H9 (cell line): Measurements from ENCODE around the gene RPE65. TPM values are rescaled to one million over a fixed set of nuclear protein-coding genes. Genes with fewer than 3 reads are reported as not detected.
A peak's percentile ranks its signal among the peaks of the same experiment; 100 is the strongest.

Source experiments
- DNase-seq: peaks from one replicate; pipeline ENCODE4 v3.0.0-alpha.2; 2017
- H2AFZ ChIP-seq: one replicate; pipeline ENCODE4 v1.6.1; 2013; ENCODE audit warnings: mild to moderate bottlenecking, low read length, control low read depth, moderate library complexity
- H2AK5ac ChIP-seq: 2 replicates; pipeline ENCODE4 v1.6.1; 2013; ENCODE audit warnings: low read length, control low read depth, mixed read lengths; ENCODE audit not compliant: insufficient read length
- H2BK120ac ChIP-seq: one replicate; pipeline ENCODE4 v1.6.1; 2013; ENCODE audit warnings: low read depth, mild to moderate bottlenecking, low read length, control low read depth, inconsistent platforms; ENCODE audit not compliant: poor library complexity, severe bottlenecking
- H2BK12ac ChIP-seq: 2 replicates; pipeline ENCODE4 v1.6.1; 2013; ENCODE audit warnings: low read length, control low read depth, mixed read lengths, low read depth; ENCODE audit not compliant: insufficient read length
- H2BK15ac ChIP-seq: 2 replicates; pipeline ENCODE4 v1.6.1; 2013; ENCODE audit warnings: low read depth, low read length, control low read depth
- H2BK20ac ChIP-seq: one replicate; pipeline ENCODE4 v1.6.1; 2013; ENCODE audit warnings: low read depth, mild to moderate bottlenecking, low read length, control low read depth, inconsistent platforms; ENCODE audit not compliant: poor library complexity, severe bottlenecking
- H2BK5ac ChIP-seq: 2 replicates; pipeline ENCODE4 v1.6.1; 2013; ENCODE audit warnings: low read length, control low read depth, mixed read lengths; ENCODE audit not compliant: insufficient read length
- H3K14ac ChIP-seq: 2 replicates; pipeline ENCODE4 v1.6.1; 2013; ENCODE audit warnings: low read length, control low read depth; ENCODE audit not compliant: insufficient read depth
- H3K18ac ChIP-seq: 2 replicates; pipeline ENCODE4 v1.6.1; 2013; ENCODE audit warnings: low read depth, mild to moderate bottlenecking, mixed read lengths, low read length, control low read depth; ENCODE audit not compliant: insufficient read length
- H3K23ac ChIP-seq: 2 replicates; pipeline ENCODE4 v1.6.1; 2013; ENCODE audit warnings: low read length, control low read depth, mixed read lengths, low read depth; ENCODE audit not compliant: insufficient read length
- H3K23me2 ChIP-seq: 2 replicates; pipeline ENCODE4 v1.6.1; 2013; ENCODE audit warnings: low read depth, mild to moderate bottlenecking, mixed read lengths, low read length, control low read depth; ENCODE audit not compliant: insufficient read length, poor library complexity, severe bottlenecking
- H3K27ac ChIP-seq: 2 replicates; pipeline ENCODE4 v1.5.1; 2013; ENCODE audit warnings: low read length, control low read depth, mixed read lengths, low read depth; ENCODE audit not compliant: insufficient read length
- H3K27me3 ChIP-seq: 2 replicates; pipeline ENCODE4 v1.6.1; 2013; ENCODE audit warnings: low read length, control low read depth, inconsistent platforms; ENCODE audit not compliant: insufficient read depth
- H3K4ac ChIP-seq: 2 replicates; pipeline ENCODE4 v1.6.1; 2013; ENCODE audit warnings: low read depth, mild to moderate bottlenecking, control low read depth, inconsistent platforms, low read length, moderate library complexity
- H3K4me1 ChIP-seq: 2 replicates; pipeline ENCODE4 v1.6.1; 2013; ENCODE audit warnings: low read length, control low read depth, inconsistent platforms; ENCODE audit not compliant: insufficient read depth
- H3K4me2 ChIP-seq: 2 replicates; pipeline ENCODE4 v1.6.1; 2013; ENCODE audit warnings: low read length, control low read depth, mixed read lengths; ENCODE audit not compliant: insufficient read length, insufficient read depth
- H3K56ac ChIP-seq: 2 replicates; pipeline ENCODE4 v1.6.1; 2013; ENCODE audit warnings: low read depth, mild to moderate bottlenecking, mixed read lengths, low read length, control low read depth; ENCODE audit not compliant: insufficient read length
- H3K79me1 ChIP-seq: 2 replicates; pipeline ENCODE4 v1.6.1; 2013; ENCODE audit warnings: low read depth, mild to moderate bottlenecking, moderate library complexity, low read length, control low read depth, inconsistent platforms; ENCODE audit not compliant: insufficient read depth, poor library complexity, severe bottlenecking
- H3K79me2 ChIP-seq: 2 replicates; pipeline ENCODE4 v1.6.1; 2013; ENCODE audit warnings: low read length, control low read depth, inconsistent platforms; ENCODE audit not compliant: insufficient read depth
- H3K9ac ChIP-seq: 2 replicates; pipeline ENCODE4 v1.6.1; 2013; ENCODE audit warnings: low read length, control low read depth, mixed read lengths; ENCODE audit not compliant: insufficient read length; ENCODE audit errors: extremely low read depth
- H3K9me3 ChIP-seq: one replicate; pipeline ENCODE4 v1.6.1; 2013; ENCODE audit warnings: low read depth, low read length, inconsistent platforms; ENCODE audit not compliant: control insufficient read depth
- H3T11ph ChIP-seq: one replicate; pipeline ENCODE4 v1.6.1; 2013; ENCODE audit warnings: mild to moderate bottlenecking, low read length, control low read depth, inconsistent platforms
- H4K20me1 ChIP-seq: one replicate; pipeline ENCODE4 v1.6.1; 2013; ENCODE audit not compliant: control insufficient read depth, insufficient read length, insufficient read depth
- H4K5ac ChIP-seq: 2 replicates; pipeline ENCODE4 v1.6.1; 2013; ENCODE audit warnings: low read depth, mild to moderate bottlenecking, mixed read lengths, low read length, control low read depth; ENCODE audit not compliant: insufficient read length
- H4K8ac ChIP-seq: replicated peaks from 2 replicates; pipeline ENCODE4 v1.6.1; 2013; ENCODE audit warnings: low read length, control low read depth, mixed read lengths, low read depth; ENCODE audit not compliant: insufficient read length
- H4K91ac ChIP-seq: 2 replicates; pipeline ENCODE4 v1.6.1; 2013; ENCODE audit warnings: low read depth, mild to moderate bottlenecking, moderate library complexity, mixed read lengths, low read length, control low read depth; ENCODE audit not compliant: insufficient read length
- H3K27ac Mint-ChIP-seq, 3 experiments: 2 replicates in 2 of 3; 3 replicates in 1 of 3; pipeline ENCODE4 v1.8.0; 2020 to 2021; ENCODE audit warnings: mixed read lengths in 3 of 3, mild to moderate bottlenecking in 1 of 3, moderate library complexity in 1 of 3
- H3K27me3 Mint-ChIP-seq: 2 replicates; pipeline ENCODE4 v1.8.0; 2021; ENCODE audit warnings: low read depth, mild to moderate bottlenecking, moderate library complexity, mixed read lengths
- H3K36me3 Mint-ChIP-seq, 3 experiments: 2 replicates in 2 of 3; 3 replicates in 1 of 3; pipeline ENCODE4 v1.8.0; 2020 to 2021; ENCODE audit warnings: low read depth in 3 of 3, mixed read lengths in 3 of 3; ENCODE audit not compliant: insufficient read depth in 1 of 3
- H3K4me1 Mint-ChIP-seq, 2 experiments: 2 replicates each; pipeline ENCODE4 v1.8.0; 2020; ENCODE audit warnings: mixed read lengths in 2 of 2
- H3K4me3 Mint-ChIP-seq, 2 experiments: 2 replicates in 1 of 2; 3 replicates in 1 of 2; pipeline ENCODE4 v1.8.0; 2020 to 2021; ENCODE audit warnings: mild to moderate bottlenecking in 2 of 2, mixed read lengths in 2 of 2, moderate library complexity in 1 of 2
- H3K9me3 Mint-ChIP-seq, 2 experiments: 2 replicates in 1 of 2; 3 replicates in 1 of 2; pipeline ENCODE4 v1.8.0; 2020; ENCODE audit warnings: mild to moderate bottlenecking in 2 of 2, mixed read lengths in 2 of 2, moderate library complexity in 1 of 2
- WGBS: extraction: QIAGEN DNeasy Blood & Tissue Kit; methylation state at CpG from one replicate; pipeline ENCODE4 v1.1.7; 2013; ENCODE audit warnings: missing lambda C conversion rate, low lambda C conversion rate, mixed read lengths; ENCODE audit not compliant: insufficient read length; ENCODE audit errors: extremely low coverage; 5-methylcytosine and 5-hydroxymethylcytosine counted together
- total RNA-seq: library from RNA; stranded (reverse); gene quantifications from 2 replicates; pipeline ENCODE4 v1.2.1, GENCODE V29; 2021
- TF ChIP-seq, protein P1 (sequence below): fragments of 200-600 bp; sonication (generic); conservative IDR thresholded peaks from 3 replicates; pipeline ENCODE4 v1.8.0; 2021; ENCODE audit warnings: antibody characterized with exemption, mild to moderate bottlenecking

The RPE65 gene
- total RNA-seq, 1 experiment from 2014 or later = not detected

DNA sequence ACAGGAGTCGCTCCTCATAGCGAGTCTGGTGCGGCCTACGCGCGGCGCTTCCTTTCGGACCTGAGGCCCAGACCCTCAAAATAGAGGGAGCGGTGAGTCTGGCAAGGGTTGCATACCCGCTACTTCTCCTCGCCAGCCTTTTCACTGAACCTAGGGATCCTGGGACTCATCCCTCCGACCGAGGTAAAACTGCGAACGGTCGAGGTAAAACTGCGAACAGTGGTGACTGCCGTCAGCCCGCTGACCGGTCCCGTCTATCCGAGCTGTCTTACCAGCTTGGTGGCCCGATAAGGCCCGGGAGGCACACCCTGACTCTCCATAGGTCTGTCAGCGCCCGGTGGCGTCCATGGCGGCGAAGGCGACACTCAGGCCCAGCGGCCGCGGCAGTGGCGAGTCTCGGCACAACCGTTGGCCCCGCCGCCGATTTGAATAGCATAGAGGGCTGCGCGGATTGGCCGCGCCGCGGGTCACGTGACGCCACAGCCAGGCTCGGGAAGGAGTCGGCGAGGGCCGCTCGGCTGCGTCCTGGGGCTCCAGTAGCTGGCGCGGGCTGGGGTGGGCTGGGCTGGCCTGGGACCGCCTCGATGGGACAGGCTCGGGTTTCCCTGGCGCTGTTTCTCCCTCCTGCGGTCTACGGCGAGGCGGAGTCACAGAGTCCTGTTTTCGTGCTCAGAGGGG, 47.1 kb upstream of the RPE65 start, which contains the start of gene DEPDC1:
TSS of gene DEPDC1 (minus strand) at position 403 of the 678 bp plus-strand sequence. CDS start at position 320, 83 bp downstream.
- DNase-seq = peak; percentile 98
- H3K9me3 Mint-ChIP-seq = peaks cover 4 to 8% of the 10 kb centered on the region in 2 experiments; a peak in 2 of 5 replicates
- H3K4me1 Mint-ChIP-seq = peaks cover 25 to 29% of the 10 kb centered on the region in 2 experiments
- no CpG with 5 or more reads among the region's 64 CpGs for WGBS
- Histone ChIP-seq H3K4ac (no peak within 1 kb of the TSS), H2BK20ac (no peak within 1 kb of the TSS), H3K79me2 (no peaks in the 10 kb centered on the region; the same call in 1 of the 2 replicates), H4K20me1 (no peaks in the 10 kb centered on the region), H3K4me1 (no peaks in the 10 kb centered on the region), H3K14ac (peak within 1 kb of the TSS; percentile 93), H3T11ph (no peak within 1 kb of the TSS), H2BK15ac (no peak within 1 kb of the TSS), H3K9ac (peak within 1 kb of the TSS; percentile 92), H2BK5ac (peak within 1 kb of the TSS; percentile 43), H4K91ac (no peak within 1 kb of the TSS), H3K56ac (no peak within 1 kb of the TSS), H3K27ac (no peak within 1 kb of the TSS), H2AK5ac (no peak within 1 kb of the TSS), H3K9me3 (no peaks in the 10 kb centered on the region), H3K27me3 (no peaks in the 10 kb centered on the region), H4K5ac (no peak within 1 kb of the TSS), H2AFZ (peak within 1 kb of the TSS; percentile 42), H3K23ac (no peak within 1 kb of the TSS), H3K4me2 (peak within 1 kb of the TSS; percentile 81), H3K18ac (peak within 1 kb of the TSS; percentile 83), H4K8ac (no peak within 1 kb of the TSS), H3K79me1 (peaks cover 2% of the 10 kb centered on the region), H2BK12ac (no peak within 1 kb of the TSS), H3K23me2 (peaks cover 6% of the 10 kb centered on the region), H2BK120ac (no peak within 1 kb of the TSS)
- H3K36me3 Mint-ChIP-seq = peaks cover 11 to 27% (median 21%) of the 10 kb centered on the region in 3 experiments
- peaks cover 2% of the 10 kb centered on the region for H3K27me3 Mint-ChIP-seq
- TF ChIP-seq, protein P1, sequence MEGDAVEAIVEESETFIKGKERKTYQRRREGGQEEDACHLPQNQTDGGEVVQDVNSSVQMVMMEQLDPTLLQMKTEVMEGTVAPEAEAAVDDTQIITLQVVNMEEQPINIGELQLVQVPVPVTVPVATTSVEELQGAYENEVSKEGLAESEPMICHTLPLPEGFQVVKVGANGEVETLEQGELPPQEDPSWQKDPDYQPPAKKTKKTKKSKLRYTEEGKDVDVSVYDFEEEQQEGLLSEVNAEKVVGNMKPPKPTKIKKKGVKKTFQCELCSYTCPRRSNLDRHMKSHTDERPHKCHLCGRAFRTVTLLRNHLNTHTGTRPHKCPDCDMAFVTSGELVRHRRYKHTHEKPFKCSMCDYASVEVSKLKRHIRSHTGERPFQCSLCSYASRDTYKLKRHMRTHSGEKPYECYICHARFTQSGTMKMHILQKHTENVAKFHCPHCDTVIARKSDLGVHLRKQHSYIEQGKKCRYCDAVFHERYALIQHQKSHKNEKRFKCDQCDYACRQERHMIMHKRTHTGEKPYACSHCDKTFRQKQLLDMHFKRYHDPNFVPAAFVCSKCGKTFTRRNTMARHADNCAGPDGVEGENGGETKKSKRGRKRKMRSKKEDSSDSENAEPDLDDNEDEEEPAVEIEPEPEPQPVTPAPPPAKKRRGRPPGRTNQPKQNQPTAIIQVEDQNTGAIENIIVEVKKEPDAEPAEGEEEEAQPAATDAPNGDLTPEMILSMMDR = no peak
- H3K27ac Mint-ChIP-seq = peak within 1 kb of the TSS; percentile 47 to 98 (median 95); a peak in 6 of 7 replicates
- H3K4me3 Mint-ChIP-seq = peak within 1 kb of the TSS; percentile 91 to 98
